HT1080 (cell line): ENCODE measurements around the gene CRIM1. TPM values are rescaled to one million over a fixed set of nuclear protein-coding genes. Genes with fewer than 3 reads are reported as not detected.

Experiments
- DNase-seq: peaks from one replicate; pipeline ENCODE4 v3.0.0-alpha.2; 2015; ENCODE audit warnings: low read depth
- total RNA-seq: library from RNA; depleted of rRNA; stranded (reverse); fragments of >200 nt; shearing (Covaris generic); gene quantifications from 2 replicates; pipeline ENCODE4 v1.2.3, GENCODE V29; 2014

Gene CRIM1
- total RNA-seq, 1 experiment from 2014 or later = 135 TPM

- DNase-seq = no peak
These were observed 189.2 kb downstream of the CRIM1 start for GRCh38 chr2:36544638-36545338.

DNA sequence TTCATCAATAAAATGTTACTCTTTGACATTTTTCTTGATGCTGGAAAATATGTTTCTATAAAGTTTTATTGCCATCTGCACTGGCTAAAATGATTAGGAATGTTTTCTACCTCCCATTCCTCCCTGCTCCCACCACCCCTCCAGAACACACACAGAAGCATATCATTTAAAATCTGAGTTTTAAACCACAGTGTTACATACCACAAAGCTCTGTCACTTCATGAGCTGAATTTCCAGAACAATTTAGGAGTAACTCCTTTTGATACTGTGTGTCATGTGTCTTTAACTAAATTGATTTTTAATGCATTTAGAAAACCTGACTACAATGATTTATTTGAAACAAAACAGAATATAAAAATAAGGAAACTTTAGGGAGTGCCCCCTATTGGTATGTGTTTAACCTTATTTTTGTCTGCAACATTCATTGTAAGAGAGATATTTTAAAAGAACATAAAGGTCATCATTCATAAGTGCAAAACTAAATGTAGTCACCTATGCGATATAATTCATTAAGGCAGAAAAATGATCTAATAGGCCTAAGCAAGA is 190.4 kb downstream of the CRIM1 start:
- no peak for DNase-seq

GRCh38 chr2:36547906-36548305 is 192.3 kb downstream of the CRIM1 start:
- no peak for DNase-seq

DNA sequence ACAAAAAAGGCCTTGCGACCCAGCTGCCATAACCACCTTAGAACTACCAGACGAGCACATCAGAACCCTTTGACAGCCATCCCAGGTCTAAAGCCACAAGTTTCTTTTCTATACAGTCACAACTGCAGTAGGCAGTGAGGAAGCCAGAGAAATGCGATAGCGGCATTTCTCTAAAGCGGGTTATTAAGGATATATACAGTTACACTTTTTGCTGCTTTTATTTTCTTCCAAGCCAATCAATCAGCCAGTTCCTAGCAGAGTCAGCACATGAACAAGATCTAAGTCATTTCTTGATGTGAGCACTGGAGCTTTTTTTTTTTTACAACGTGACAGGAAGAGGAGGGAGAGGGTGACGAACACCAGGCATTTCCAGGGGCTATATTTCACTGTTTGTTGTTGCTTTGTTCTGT is 193.6 kb downstream of the CRIM1 start:
- DNase-seq = peak; percentile 49

GRCh38 chr2:36550006-36550405 is 194.4 kb downstream of the CRIM1 start:
- DNase-seq = no peak

DNA sequence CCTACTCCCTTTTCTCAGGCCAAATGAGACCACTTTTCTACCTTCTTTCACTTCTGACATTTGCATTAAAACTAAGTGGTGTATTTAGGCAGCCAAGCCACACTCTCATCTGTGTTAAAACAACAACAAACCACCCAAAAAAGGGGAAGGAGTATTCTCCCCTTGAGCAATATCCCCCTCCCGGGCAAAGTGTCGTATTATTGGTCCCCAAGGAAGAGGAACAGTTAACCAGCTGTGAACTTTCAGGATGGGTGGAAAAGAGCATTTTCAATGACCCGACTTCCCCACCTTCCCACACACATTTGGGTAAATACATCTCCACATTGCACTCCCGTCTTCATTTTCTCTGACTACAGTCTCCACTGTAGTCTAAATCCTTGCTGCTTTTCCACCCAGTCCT is 198.1 kb downstream of the CRIM1 start:
- DNase-seq = no peak

- DNase-seq = no peak
These were observed 199.0 kb downstream of the CRIM1 start for GRCh38 chr2:36554531-36554930.

GRCh38 chr2:36555789-36556188 is 200.2 kb downstream of the CRIM1 start:
- no peak for DNase-seq

- DNase-seq = no peak
These were observed 201.3 kb downstream of the CRIM1 start for GRCh38 chr2:36556842-36557241.

GRCh38 chr2:36559221-36559942 is 203.8 kb downstream of the CRIM1 start:
- no peak for DNase-seq

DNA sequence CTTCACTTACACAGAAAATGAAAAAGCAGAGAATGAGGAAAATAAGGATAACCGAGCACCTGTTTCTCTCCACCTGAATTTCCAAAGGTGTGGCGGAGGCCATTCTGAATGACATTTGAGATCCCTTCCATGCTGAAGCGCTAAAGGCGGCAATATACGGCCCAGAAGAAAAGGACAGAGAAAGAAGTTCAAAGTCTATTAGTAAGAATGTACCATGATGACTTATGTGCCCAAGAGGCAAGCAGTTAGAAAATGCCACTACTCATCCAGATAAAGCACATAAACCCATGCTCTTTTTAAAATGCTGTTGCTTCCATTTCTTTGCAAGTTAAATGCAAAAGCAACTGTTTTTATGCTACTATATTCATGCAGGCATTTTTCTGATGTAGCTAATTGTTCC is 205.1 kb downstream of the CRIM1 start:
- no peak for DNase-seq

DNA sequence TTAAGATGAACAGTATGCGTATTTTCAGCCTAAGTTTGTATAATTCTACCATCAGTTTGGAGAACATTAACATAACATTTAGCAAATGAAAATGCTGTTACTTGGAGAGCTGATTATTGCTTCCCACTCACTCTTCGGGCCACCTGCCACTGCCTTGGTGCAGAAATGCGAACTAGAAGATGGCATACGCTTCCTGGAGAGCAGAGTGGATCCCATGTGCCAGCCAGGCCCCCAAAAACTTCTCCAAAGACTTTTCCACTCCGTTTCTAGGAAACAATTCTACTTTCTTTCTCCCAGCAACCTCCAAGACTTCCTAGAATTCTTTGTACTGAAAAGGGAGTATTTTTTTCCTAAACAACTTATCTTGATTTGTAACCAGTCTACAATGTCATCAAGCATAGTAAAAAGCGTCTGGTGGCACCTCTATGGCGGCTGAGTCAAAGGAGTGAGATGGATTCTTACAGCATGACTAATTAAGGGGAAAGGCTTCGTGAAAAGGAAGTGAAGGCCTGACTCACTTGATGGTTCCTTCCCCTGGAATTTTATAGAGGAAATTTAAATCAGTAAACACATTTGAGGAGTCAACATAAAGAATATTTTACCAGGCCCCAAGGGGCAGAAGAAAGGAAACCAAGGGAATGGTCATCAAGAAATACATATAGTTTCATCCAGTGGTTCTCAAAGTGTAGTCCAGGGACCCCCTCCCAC is 205.8 kb downstream of the CRIM1 start:
- peak; percentile 96 for DNase-seq

GRCh38 chr2:36562240-36562639 is 206.7 kb downstream of the CRIM1 start:
- peak; percentile 65 for DNase-seq

DNA sequence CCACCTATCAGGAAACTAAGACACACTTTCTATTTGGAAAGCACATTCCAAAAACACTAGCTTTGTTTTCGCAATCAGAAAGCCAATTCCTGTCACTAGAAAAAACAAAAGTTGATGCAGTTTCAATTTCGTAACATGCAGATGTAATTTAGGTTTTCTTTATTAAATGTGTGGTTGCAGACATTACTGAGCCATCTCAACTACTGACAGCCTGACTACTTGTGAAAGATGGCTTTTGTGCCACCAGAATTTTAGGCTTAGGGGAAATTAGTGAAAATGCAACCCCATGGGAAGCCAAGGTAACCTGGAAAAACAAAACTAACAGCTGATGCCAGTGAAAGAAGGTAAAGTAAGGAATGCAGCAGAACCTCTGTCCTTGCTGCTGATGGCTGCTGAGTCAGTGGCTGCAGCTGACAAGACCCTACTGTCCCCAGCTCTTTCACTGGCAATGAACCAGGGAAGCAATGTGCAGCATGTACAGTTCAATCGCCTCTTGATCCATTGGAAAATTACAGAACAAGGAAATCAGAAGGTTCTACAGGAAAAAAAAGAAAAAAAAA is 207.5 kb downstream of the CRIM1 start:
- no peak for DNase-seq

DNA sequence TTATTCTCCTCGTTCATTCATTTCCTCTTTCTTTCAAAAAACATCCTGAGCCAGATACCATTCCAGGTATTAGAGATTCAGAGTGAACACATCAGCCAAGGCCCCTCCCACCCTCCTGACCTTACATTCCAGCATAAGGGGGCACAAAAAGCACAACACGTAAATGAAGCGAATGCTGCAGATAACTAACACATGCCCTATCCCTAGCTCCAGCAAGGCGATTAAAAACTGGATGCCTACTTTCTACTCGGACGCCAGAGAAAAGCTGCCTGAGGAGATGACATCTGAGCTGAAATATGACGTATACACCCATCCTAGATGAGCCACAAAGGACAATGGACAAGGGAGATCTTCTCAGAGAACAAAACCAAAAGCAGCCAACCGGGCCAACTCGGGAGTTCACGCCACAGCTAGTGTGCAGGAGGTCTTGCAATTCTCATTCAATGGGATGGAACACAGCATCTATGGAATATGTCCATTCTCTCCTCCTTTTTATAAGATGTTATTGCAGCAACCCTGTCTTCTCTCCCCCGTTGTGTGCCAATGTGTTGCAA is 208.9 kb downstream of the CRIM1 start:
- no peak for DNase-seq

GRCh38 chr2:36565712-36566111 is 210.1 kb downstream of the CRIM1 start:
- DNase-seq = no peak

GRCh38 chr2:36566887-36567286 is 211.3 kb downstream of the CRIM1 start:
- no peak for DNase-seq

GRCh38 chr2:36567711-36568408 is 212.3 kb downstream of the CRIM1 start:
- peak; percentile 52 for DNase-seq

DNA sequence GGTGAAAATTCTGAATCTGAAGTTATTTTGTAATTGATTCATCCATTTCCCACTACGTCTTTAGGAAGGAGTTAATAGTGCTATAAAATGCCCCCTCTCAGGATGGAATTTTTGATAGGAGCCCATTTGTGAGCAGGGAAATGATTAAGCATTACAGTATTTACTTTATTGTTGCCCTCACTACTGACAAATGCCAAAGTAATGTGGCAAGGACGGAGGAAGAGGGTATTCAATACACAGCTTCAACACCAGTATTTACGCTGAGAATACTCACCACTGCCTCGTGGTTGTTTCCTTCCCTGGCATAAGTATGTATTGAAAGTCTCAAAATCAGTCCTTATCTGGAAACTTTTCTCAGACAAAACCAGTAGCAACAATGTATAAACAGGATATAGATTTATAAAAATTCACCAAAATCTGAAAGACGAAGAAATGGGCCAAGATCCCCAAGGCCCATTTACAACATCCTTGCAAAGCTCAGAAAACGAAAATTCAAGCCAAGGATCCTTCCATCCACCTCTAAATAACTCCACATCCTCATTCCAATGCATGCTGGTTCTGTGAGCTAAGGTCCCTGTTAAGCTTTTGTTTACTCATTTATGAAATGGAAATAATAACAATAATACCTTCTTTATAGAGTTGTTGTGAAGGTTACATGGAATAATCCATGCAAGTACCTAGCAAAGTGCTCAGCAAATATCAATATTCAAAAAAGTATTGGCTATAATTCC is 213.1 kb downstream of the CRIM1 start:
- DNase-seq = peak; percentile 92

DNA sequence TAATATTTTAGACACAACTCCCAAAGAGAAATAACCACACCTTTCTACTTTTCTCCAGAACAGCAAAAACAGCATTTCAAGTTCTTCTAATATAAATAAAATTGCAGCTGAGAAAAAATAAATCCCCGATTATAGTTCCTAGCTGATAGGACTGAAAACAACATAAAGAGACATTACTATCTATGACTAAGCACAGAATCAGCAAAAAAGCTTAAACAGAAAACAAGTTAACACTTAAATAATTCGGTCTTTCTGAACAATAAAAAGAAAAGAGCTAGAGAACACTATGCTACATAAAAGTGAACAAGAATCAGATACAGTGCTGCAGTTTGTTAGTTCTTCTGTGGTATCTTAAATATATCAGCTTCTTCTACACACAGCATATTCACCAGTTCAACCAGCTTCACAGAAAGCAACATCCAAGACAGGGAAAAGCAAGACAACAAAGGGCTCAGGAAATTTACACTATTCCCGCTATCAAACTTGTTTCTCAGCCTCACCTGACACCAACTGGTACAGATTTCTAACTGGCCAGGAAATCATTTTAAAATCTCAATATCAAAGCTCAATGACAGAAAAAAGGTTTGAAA is 213.8 kb downstream of the CRIM1 start:
- DNase-seq = peak; percentile 43
